Breast epithelium (tissue), 3 donors: Measurements from ENCODE around the gene SGK2.

Source experiments
- POLR2A ChIP-seq: fragments of 450-650 bp; IDR thresholded peaks from one replicate; pipeline ENCODE4 v1.6.1; 2016; ENCODE audit warnings: antibody characterized with exemption, mild to moderate bottlenecking, moderate library complexity
- TF ChIP-seq, protein P1 (sequence below), 3 donors: fragments of 450-650 bp; IDR thresholded peaks; one replicate each; pipeline ENCODE4 v1.5.1; 2016 to 2017; ENCODE audit warnings: antibody characterized with exemption in 3 of 3, mild to moderate bottlenecking in 3 of 3, moderate library complexity in 3 of 3

DNA sequence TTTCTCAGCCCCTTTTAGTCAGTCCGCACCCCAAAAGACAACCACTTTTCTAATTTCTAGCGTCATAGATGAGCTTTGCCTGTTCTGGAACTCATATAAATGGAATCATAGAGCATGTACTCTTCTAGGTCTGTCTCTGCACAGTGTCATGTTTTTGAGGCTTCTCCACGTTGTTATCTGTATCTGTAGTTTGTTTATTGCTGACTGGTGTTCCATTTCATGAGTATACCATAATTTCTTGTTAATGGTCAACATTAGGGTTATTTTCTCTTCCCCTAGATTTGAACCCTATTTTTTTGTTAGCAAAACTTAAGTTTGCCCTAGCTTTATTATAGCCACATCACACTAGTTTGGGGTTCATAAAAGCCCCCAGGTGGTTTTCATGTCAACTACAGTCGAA is 16.2 kb upstream of the SGK2 start:
- TF ChIP-seq, protein P1, sequence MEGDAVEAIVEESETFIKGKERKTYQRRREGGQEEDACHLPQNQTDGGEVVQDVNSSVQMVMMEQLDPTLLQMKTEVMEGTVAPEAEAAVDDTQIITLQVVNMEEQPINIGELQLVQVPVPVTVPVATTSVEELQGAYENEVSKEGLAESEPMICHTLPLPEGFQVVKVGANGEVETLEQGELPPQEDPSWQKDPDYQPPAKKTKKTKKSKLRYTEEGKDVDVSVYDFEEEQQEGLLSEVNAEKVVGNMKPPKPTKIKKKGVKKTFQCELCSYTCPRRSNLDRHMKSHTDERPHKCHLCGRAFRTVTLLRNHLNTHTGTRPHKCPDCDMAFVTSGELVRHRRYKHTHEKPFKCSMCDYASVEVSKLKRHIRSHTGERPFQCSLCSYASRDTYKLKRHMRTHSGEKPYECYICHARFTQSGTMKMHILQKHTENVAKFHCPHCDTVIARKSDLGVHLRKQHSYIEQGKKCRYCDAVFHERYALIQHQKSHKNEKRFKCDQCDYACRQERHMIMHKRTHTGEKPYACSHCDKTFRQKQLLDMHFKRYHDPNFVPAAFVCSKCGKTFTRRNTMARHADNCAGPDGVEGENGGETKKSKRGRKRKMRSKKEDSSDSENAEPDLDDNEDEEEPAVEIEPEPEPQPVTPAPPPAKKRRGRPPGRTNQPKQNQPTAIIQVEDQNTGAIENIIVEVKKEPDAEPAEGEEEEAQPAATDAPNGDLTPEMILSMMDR (IDR thresholded peaks at IDR 0.05), result no peak
- TF ChIP-seq POLR2A, result no peak
